ENCODE data around the gene ARHGAP26.

Gene ARHGAP26

GRCh38 chr5:142769793-142770649, at the start of gene ARHGAP26:
ARHGAP26 (plus strand) TSS chr5:142770377; CDS start chr5:142770762, 385 bp downstream.
- peak; percentile 96 for DNase-seq (ENCODE audit: low read depth)

GRCh38 chr5:142720641-142721271, 49.4 kb upstream of the ARHGAP26 start:
- no peak for DNase-seq (ENCODE audit: low read depth)

- no peak for DNase-seq (ENCODE audit: low read depth)
Observed at GRCh38 chr5:142722146-142722545, 48.0 kb upstream of the ARHGAP26 start.

GRCh38 chr5:142722896-142723295, 47.3 kb upstream of the ARHGAP26 start:
- DNase-seq (ENCODE audit: low read depth) = no peak

- no peak for DNase-seq (ENCODE audit: low read depth)
Observed at GRCh38 chr5:142724821-142725220, 45.4 kb upstream of the ARHGAP26 start.

- no peak for DNase-seq (ENCODE audit: low read depth)
Observed at GRCh38 chr5:142725231-142726187, 44.7 kb upstream of the ARHGAP26 start.

- peak; percentile 93 for DNase-seq (ENCODE audit: low read depth)
Observed at GRCh38 chr5:142726188-142726731, 43.9 kb upstream of the ARHGAP26 start.

GRCh38 chr5:142727735-142728047, 42.5 kb upstream of the ARHGAP26 start:
- no peak for DNase-seq (ENCODE audit: low read depth)

GRCh38 chr5:142735323-142736246, 34.6 kb upstream of the ARHGAP26 start:
- DNase-seq (ENCODE audit: low read depth) = no peak

- no peak for DNase-seq (ENCODE audit: low read depth)
Observed at GRCh38 chr5:142736247-142736632, 33.9 kb upstream of the ARHGAP26 start.

- no peak for DNase-seq (ENCODE audit: low read depth)
Observed at GRCh38 chr5:142737179-142737578, 33.0 kb upstream of the ARHGAP26 start.

- peak; percentile 87 for DNase-seq (ENCODE audit: low read depth)
Observed at GRCh38 chr5:142740474-142741242, 29.5 kb upstream of the ARHGAP26 start.

- peak; percentile 34 for DNase-seq (ENCODE audit: low read depth)
Observed at GRCh38 chr5:142743592-142744441, 26.4 kb upstream of the ARHGAP26 start.

GRCh38 chr5:142745268-142745667, 24.9 kb upstream of the ARHGAP26 start:
- DNase-seq (ENCODE audit: low read depth) = no peak

GRCh38 chr5:142746532-142747433, 23.4 kb upstream of the ARHGAP26 start:
- peak; percentile 88 for DNase-seq (ENCODE audit: low read depth)

- peak; percentile 83 for DNase-seq (ENCODE audit: low read depth)
Observed at GRCh38 chr5:142748132-142748531, 22.0 kb upstream of the ARHGAP26 start.

GRCh38 chr5:142748568-142749249, 21.5 kb upstream of the ARHGAP26 start:
- no peak for DNase-seq (ENCODE audit: low read depth)

GRCh38 chr5:142749321-142749720, 20.9 kb upstream of the ARHGAP26 start:
- DNase-seq (ENCODE audit: low read depth) = peak; percentile 54

Data from fibroblast of gingiva (primary cell).